ENCODE results near the gene OR2B2.
A peak's percentile ranks its signal among the peaks of the same experiment; 100 is the strongest.

Gene OR2B2

DNA sequence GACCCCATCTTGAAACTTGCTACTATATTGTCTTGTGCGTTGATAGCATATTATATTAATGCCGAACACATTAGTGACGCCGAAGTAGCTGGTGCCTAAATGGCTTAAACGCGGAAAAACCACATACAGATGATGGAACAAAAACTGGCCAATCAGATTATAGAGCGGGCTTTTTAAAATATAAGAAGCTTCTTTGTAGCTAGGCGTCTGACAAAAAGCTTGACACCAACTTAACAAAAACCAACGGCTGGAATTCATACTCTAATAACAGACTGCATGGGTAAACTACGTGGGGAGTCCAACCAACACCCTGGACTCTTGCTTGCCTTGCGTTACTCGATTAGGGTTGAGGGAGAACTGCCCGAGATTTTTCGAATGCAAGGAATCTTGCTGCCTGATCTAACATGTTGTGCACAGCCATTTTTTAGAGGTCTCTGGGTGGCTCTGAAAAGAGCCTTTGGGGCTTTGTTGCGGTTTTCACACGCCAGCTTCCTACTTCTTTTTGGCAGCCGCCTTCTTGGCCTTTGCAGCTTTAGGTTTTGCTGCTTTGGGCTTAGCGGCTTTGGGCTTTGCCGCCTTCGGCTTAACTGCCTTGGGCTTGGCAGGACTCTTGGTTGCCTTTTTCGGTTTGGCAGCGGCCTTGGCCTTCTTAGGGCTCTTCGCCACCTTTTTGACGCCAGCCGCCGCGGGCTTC, 45.7 kb downstream of the OR2B2 start:
- DNase-seq = no peak

DNA sequence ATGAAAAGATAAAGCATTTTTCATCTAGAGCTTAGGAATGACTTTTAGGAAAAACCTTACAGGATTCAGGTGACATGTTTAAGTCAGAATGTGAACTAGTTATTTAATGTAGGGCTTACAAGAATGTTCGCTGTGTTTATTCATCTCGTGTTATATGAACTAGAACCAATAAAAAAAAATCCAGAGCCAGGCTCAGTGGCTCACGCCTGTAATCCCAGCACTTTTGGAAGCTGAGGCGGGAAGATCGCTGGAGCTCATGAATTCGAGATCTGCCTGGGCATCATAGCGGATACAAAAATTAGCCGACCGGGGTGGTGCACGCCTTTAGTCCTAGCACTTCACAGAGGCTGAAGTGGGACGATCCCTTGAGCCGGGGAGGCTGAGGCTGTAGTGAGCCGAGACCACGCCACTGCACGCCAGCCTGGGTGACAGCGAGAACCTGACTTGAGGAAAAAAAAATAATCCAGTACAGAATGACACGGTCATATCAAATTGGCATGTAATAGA, 46.3 kb downstream of the OR2B2 start:
- DNase-seq = no peak

DNA sequence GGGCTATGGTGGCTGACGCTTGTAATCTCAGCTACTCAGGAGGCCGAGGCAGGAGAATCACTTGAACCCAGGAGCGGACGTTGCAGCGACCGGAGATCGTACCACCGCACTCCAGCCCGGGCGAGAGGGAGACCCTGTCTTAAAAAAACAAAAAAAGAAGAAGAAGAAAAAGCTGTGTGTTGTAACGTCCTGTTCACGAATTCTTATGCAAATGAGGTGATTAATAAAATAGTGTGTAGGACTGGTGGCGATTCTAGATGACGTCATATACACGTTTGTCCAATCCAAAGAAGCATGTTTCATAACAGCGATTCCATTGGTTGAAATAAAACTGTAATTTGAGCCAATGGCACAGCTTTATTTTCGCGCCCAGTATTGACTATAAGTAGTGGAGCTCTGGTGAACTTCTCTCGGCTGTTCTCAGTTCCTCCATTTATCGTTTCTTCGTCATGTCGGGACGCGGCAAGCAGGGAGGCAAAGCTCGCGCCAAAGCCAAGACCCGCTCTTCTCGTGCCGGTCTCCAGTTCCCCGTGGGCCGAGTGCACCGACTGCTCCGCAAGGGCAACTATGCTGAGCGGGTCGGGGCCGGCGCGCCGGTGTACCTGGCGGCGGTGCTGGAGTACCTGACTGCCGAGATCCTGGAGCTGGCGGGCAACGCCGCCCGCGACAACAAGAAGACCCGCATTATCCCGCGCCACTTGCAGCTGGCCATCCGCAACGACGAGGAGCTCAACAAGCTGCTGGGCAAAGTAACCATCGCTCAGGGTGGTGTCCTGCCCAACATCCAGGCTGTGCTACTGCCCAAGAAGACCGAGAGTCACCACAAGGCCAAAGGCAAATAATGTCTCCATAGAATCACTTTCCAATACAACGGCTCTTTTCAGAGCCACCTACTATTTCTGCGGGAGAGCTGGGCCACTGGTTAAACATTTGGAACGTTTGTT, 47.0 kb downstream of the OR2B2 start:
- DNase-seq = peak; percentile 96

- no peak for DNase-seq
Observed at GRCh38 chr6:27863962-27864905, 48.0 kb downstream of the OR2B2 start.

DNA sequence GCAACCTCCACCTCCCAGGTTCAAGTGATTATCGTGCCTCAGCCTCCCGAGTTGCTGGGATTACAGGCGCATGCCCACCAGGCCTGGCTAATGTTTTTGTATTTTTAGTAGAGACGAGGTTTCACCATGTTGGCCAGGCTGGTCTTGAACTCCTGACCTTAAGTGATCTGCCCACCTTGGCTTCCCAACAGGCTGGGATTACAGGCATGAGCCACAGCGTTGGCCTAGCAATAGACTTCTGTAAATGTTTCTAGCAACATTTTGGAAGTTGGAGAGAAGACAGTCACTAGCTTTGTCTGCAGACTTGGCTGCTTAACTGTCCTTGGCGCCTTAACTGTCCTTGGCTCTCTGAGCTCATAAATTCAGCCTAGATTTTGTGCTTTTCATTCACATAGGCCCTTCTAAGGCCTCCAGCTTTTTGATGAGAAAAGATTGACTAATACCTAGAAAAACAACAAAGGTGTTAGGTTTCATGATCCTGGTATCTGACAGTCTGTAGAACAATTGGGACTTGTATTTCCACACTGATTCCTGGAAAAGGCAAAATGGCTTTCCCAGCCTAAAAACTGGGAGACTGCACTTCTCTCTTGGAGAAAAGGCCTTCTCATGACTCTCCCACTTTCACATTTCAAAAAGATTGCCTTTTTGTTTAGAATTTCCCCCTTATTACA, 49.7 kb downstream of the OR2B2 start:
- DNase-seq = no peak

GRCh38 chr6:27861861-27862260, 50.3 kb downstream of the OR2B2 start:
- DNase-seq = no peak

GRCh38 chr6:27861276-27861840, 50.8 kb downstream of the OR2B2 start:
- DNase-seq = no peak
